ENCODE data around the gene SCN10A.

The SCN10A gene

GRCh38 chr3:38669668-38670067 lies 146.3 kb downstream of the SCN10A start:
- DNase-seq, result no peak
- intact Hi-C loops (cut with DNase I), result no loop called here

- intact Hi-C loops (cut with DNase I), result no loop called here
- DNase-seq, result no peak
Measured at GRCh38 chr3:38662544-38662943, 153.5 kb downstream of the SCN10A start.

DNA sequence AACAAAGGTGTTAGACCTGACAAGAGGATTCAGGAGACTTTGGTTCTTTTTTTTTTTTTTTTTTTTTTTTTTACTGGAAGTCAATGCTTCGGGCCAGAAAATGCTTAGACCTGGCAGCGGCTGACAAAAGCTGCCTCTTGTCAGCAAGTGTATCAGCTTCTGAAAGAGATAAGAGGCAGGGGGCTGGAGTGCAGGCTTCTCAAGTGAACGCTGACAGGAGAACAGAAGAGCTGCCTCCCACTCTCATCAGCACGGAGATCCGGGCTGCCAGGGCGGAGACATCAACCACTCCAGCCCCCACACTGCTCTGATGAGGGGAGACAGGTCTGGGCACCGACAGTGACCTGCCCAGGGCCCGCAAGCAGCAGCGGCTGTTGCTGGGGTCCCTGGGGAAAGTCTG lies 157.2 kb downstream of the SCN10A start:
- intact Hi-C loops (cut with DNase I), result loop anchor here (10.0 kb wide), 1 partner anchor 164 kb away; the partner anchor contains the start of gene EXOG
- DNase-seq, result peak in 24 of 42 donors; percentile 24 to 77 (median 38)

DNA sequence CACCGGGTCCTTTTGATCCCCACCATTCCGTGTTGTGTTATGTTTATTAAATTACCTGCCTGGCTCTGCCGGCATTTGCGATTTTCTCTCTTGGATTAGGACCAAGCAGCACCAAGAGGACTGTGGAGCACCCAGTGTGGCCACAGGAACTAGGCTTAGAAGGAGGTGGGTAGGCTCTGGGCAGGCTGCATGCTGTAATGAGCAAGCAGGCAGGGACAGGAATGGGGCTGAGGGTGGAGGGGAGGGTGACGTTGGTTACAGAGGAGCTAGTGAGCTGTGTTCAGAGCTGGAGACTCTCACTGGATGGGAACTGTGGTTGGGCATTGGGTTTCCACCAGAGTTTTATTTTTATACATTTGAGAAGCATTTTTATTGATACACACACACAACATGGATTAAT lies 158.6 kb downstream of the SCN10A start:
- no peak for DNase-seq
- intact Hi-C loops (cut with DNase I), result loop anchor here (10.0 kb wide), 1 partner anchor 163 kb away; the partner anchor contains the start of gene EXOG

DNA sequence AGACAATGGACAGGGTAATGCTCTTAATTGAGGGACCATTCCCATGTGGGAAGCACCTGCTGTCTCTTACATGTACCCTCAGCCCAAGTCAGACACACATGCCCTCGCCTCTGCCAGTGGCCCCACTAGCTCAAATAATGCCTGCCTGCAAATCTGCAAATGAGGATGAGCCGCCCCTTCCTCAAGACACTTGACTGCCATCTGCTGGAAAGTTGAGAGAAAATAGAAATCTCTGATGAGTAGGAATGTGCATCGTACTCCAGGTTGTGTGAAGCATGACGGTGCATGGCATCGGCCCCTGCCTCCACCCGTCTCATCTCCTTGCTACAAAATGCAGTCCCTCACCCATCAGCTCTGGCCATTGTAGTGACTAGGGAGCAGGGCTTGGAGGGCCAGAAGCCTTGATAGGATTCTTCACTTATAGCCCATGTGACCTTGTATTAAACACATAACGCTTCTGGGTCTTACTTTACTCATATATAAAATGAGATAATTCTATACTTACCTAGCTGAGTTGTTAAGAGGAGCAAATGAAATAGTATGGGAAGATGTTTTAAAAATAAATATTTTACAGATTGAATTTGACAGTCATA lies 160.2 kb downstream of the SCN10A start:
- intact Hi-C loops (cut with DNase I), result loop anchor here (10.0 kb wide), 1 partner anchor 161 kb away; the partner anchor contains the start of gene EXOG
- peak in 13 of 42 donors; percentile 15 to 52 (median 33) for DNase-seq

- intact Hi-C loops (cut with DNase I), result loop anchor here (5.0 to 10.0 kb wide), 2 partner anchors 132 to 159 kb away; partner anchors contain the start of gene EXOG
Measured at GRCh38 chr3:38653685-38654537, 162.1 kb downstream of the SCN10A start.

GRCh38 chr3:38652934-38653333 lies 163.1 kb downstream of the SCN10A start:
- intact Hi-C loops (cut with DNase I), result loop anchor here (5.0 to 10.0 kb wide), 2 partner anchors 131 to 158 kb away; partner anchors contain the start of gene EXOG
- no peak for DNase-seq

More at GRCh38 chr3:38653685-38654537, 162.1 kb downstream of the SCN10A start:
- DNase-seq, result peak in 2 of 42 donors; percentile 8 to 12

DNA sequence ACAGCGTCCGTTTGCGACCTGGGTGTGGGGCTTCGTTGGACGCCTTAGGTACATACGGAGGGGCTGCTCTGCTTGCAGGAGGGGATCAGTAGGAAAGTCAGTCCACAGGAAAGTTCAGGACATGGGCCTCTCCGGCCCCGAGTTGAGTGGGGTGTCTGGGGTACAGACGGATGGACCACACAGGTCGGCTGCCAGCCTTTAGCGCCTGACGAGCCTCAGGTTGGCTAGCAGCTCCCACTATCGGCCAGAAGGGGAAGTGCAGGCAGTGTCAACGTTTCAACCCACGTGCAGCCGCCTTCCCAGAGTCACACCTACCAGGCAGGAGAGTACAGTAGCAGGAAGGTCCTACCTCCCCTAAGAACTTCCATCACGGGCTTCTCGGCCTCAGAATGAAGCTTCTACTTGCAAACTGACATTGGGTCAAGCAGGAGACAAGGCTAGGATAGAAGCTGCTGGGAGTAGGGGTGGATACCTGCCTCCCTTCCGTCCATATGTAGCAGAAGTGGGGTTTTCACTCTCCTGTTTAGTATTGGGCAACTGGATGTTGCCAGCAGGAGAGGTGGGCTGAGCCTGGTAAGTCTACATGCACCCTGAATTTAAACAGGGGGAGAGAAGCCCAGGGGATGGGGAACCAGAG lies 164.7 kb downstream of the SCN10A start:
- DNase-seq, result peak; percentile 43 to 88 (median 70)
- intact Hi-C loops (cut with DNase I), result loop anchor here (5.0 to 10.0 kb wide), 2 partner anchors 129 to 156 kb away; partner anchors contain the start of gene EXOG

GRCh38 chr3:38650248-38650951 lies 165.6 kb downstream of the SCN10A start:
- DNase-seq, result peak in 18 of 42 donors; percentile 20 to 78 (median 60)
- intact Hi-C loops (cut with DNase I), result loop anchor here (5.0 to 10.0 kb wide), 2 partner anchors 128 to 156 kb away; partner anchors contain the start of gene EXOG

DNA sequence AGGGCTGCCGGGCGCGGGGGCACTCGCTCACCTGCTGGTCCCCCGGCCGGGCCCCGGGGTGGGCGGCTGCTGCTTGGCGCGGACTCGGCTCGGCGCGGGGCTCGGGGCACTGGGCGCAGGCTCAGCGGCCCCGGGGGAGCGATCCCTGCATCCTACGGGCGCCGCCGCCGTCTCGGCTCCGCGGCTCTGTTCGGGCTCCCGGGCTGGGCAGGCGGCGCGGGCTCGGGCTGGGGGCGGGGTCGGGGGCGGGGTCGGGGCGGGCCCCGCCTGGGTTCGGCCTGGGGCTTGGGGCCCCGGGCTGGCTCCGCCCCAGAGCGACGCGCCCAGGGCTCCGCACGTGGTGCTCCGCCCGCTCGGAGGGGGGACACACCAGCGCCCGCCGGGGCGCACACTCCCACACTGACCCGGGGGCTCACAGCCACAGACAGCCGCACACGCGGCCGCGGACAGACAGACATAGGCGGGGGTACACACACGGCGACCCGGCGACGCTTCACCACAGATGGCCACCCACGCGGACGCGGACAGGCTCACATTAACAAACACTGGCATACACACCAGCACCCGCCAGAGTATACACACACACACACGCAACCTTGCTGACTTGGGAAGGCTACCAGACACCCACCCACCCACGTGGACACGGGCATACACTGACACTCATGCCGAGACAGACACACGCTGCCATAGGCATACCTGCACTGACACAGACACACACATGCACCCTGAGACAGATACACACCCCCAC lies 166.3 kb downstream of the SCN10A start, which contains the start of gene SCN5A:
Gene SCN5A, minus strand, starts transcription at position 188 of the 748 bp plus-strand sequence. CDS start 16,380 bp downstream, outside the sequence.
- peak in 25 of 42 donors; percentile 9 to 68 (median 38) for DNase-seq
- intact Hi-C loops (cut with DNase I), result loop anchor here (5.0 to 10.0 kb wide), 2 partner anchors 127 to 155 kb away; partner anchors contain the start of gene EXOG

- DNase-seq, result peak in 4 of 42 donors; percentile 0 to 32 (median 4)
- intact Hi-C loops (cut with DNase I), result no loop called here
Measured at GRCh38 chr3:38648659-38649499, 167.1 kb downstream of the SCN10A start.

GRCh38 chr3:38648024-38648658 lies 167.9 kb downstream of the SCN10A start:
- peak in 5 of 42 donors; percentile 1 to 17 (median 2) for DNase-seq
- intact Hi-C loops (cut with DNase I), result no loop called here

DNA sequence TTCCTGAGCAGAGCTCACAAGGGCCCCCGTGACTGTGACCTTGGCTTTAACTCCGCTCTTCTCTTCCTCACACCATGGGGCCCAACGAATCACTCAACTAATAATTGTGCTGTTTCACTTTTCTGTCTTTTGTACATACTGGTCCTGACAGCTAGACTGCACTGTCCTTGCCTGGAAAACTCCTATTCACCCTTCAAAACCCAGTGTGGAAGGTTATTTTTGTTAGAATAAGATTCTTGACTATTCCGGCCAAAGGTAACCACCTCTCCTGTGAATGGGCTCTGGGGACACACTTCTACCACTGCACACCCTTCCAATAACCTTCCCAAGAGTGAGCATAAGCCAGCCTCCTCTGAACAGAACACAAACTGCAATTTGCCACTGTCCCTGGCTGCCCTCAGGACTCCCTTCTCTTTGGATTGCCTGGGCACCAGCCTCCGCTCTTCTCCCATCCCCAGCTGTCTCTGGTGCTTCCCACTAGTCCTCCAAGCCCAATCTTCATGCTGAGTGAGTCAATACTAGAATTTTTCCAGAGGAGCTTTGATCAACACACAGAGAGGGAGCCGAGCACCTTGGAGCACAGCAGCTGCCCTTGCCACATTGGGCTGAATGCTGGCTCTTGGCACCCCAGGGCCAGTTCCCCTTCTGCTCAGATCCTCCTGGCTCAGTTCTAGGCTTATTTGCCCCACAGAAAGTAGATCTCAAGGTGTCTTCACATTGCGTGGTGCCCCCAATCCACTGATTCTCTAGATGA lies 168.6 kb downstream of the SCN10A start:
- intact Hi-C loops (cut with DNase I), result no loop called here
- peak in 4 of 42 donors; percentile 1 to 7 (median 4) for DNase-seq
